Gastroesophageal sphincter (tissue), 4 donors: Measurements from ENCODE around the gene TAB3. TPM values are rescaled to one million over a fixed set of nuclear protein-coding genes. Genes with fewer than 3 reads are reported as not detected.

Experiments
- ATAC-seq: fragments of 150-250 bp; one replicate; pipeline ENCODE4 v1.9.1; 2016; ENCODE audit warnings: mild to moderate bottlenecking, moderate library complexity
- H3K27ac ChIP-seq, 4 donors: fragments of 200-600 bp; sonication (generic) in 3 of 4; 1 replicate in 3 of 4; 2 replicates in 1 of 4; pipeline ENCODE4 v1.5.1; 2016 to 2019
- H3K27me3 ChIP-seq: fragments of 200-600 bp; sonication (generic); one replicate; pipeline ENCODE4 v1.5.1; 2019
- H3K36me3 ChIP-seq, 2 donors: fragments of 200-600 bp; sonication (generic); one replicate each; pipeline ENCODE4 v1.5.1; 2019; ENCODE audit warnings: control low read depth in 1 of 2
- H3K4me1 ChIP-seq, 3 donors: fragments of 200-600 bp; sonication (generic); 1 replicate in 2 of 3; 2 replicates in 1 of 3; pipeline ENCODE4 v1.5.1; 2016 to 2019; ENCODE audit warnings: control low read depth in 2 of 3
- H3K4me3 ChIP-seq, 2 donors: fragments of 200-600 bp; sonication (generic); one replicate each; pipeline ENCODE4 v1.5.1; 2019; ENCODE audit warnings: mild to moderate bottlenecking in 1 of 2, moderate library complexity in 1 of 2
- H3K9me3 ChIP-seq, 3 donors: fragments of 200-600 bp; sonication (generic); one replicate each; pipeline ENCODE4 v1.5.1; 2017 to 2019; ENCODE audit warnings: control low read depth in 2 of 3
- CTCF ChIP-seq, 4 experiments: fragments of 200-600 bp in 2 of 4; fragments of 450-650 bp in 2 of 4; sonication (generic) in 1 of 4; IDR thresholded peaks; one replicate each; pipeline ENCODE4 v1.5.1; 2017 to 2019; ENCODE audit warnings: antibody characterized with exemption in 4 of 4, mild to moderate bottlenecking in 2 of 4, moderate library complexity in 2 of 4
- EP300 ChIP-seq: sonication (generic); formaldehyde crosslinking; IDR thresholded peaks from one replicate; pipeline ENCODE4 v1.6.1; 2017; ENCODE audit warnings: antibody characterized with exemption, mild to moderate bottlenecking
- POLR2A ChIP-seq, 2 donors: fragments of 450-650 bp; IDR thresholded peaks; one replicate each; pipeline ENCODE4 v1.6.1; 2017; ENCODE audit warnings: antibody characterized with exemption in 2 of 2, mild to moderate bottlenecking in 2 of 2, moderate library complexity in 1 of 2
- POLR2AphosphoS5 ChIP-seq: sonication (generic); formaldehyde crosslinking; IDR thresholded peaks from one replicate; pipeline ENCODE4 v1.6.1; 2017; ENCODE audit warnings: antibody characterized with exemption
- WGBS, 2 donors: methylation state at CpG; one replicate each; pipeline ENCODE4 v1.1.5; 2018; ENCODE audit warnings: low coverage in 1 of 2; 5-methylcytosine and 5-hydroxymethylcytosine counted together
- total RNA-seq, 4 donors: library from RNA; depleted of rRNA; stranded (reverse); fragments of >200 nt; gene quantifications; one replicate each; pipeline ENCODE4 v1.1.0, GENCODE V29; 2016

Gene TAB3
- total RNA-seq, 4 donors from 2014 or later: 16.8 to 26.0 (median 18.7) TPM

GRCh38 chrX:30781711-30782444, 107.2 kb downstream of the TAB3 start:
- Histone ChIP-seq H3K4me1 (no peaks in the 10 kb centered on the region), H3K4me3 (no peak overlapping the region), H3K27ac (no peak overlapping the region), H3K9me3 (no peaks in the 10 kb centered on the region), H3K27me3 (no peaks in the 10 kb centered on the region), H3K36me3 (no peaks in the 10 kb centered on the region)
- ATAC-seq: no peak
- TF ChIP-seq CTCF (IDR thresholded peaks at IDR 0.05) (no peak), POLR2A (IDR thresholded peaks at IDR 0.05) (no peak), EP300 (no peak), POLR2AphosphoS5 (no peak)
- WGBS, 2 donors: 14 to 20% methylated on average over 1 of the region's 1 CpG

- H3K4me1 ChIP-seq: no peaks in the 10 kb centered on the region
- H3K36me3 ChIP-seq: no peaks in the 10 kb centered on the region
- no peaks in the 10 kb centered on the region for H3K27me3 ChIP-seq
- H3K27ac ChIP-seq: no peak overlapping the region
- H3K9me3 ChIP-seq: no peaks in the 10 kb centered on the region
- 92 to 100% methylated on average over 2 of the region's 19 CpGs for WGBS, 2 donors
- no peak overlapping the region for H3K4me3 ChIP-seq
- ATAC-seq: no peak
- TF ChIP-seq POLR2AphosphoS5 (no peak), EP300 (no peak), CTCF (IDR thresholded peaks at IDR 0.05) (no peak), POLR2A (IDR thresholded peaks at IDR 0.05) (no peak)
Measured at GRCh38 chrX:30779453-30780030, 109.5 kb downstream of the TAB3 start.

- H3K4me3 ChIP-seq: no peak overlapping the region
- H3K27me3 ChIP-seq: no peaks in the 10 kb centered on the region
- H3K36me3 ChIP-seq: no peaks in the 10 kb centered on the region
- H3K27ac ChIP-seq: no peak overlapping the region
- no peaks in the 10 kb centered on the region for H3K4me1 ChIP-seq
- no peak for ATAC-seq
- H3K9me3 ChIP-seq: no peaks in the 10 kb centered on the region
- TF ChIP-seq POLR2A (IDR thresholded peaks at IDR 0.05): no peak
- TF ChIP-seq EP300: no peak
- TF ChIP-seq CTCF (IDR thresholded peaks at IDR 0.05): no peak
- no peak for TF ChIP-seq POLR2AphosphoS5
Measured at GRCh38 chrX:30777575-30777974, 111.5 kb downstream of the TAB3 start.

Other genes with a start within 250 kb of the TAB3 start
- 1 to 10 TPM; 3.4 to 9.6 (median 5.6) TPM for gene GK, start 235.8 kb downstream of the TAB3 start, total RNA-seq
- not detected for gene FTHL17, start 182.8 kb upstream of the TAB3 start, total RNA-seq